ENCODE measurements around the gene GPC6. TPM values are rescaled to one million over a fixed set of nuclear protein-coding genes. Genes with fewer than 3 reads are reported as not detected.

The GPC6 gene
- total RNA-seq, 1 donor from 2014 or later: 8.4 TPM

GRCh38 chr13:93549326-93550005, 322.9 kb downstream of the GPC6 start:
- intact Hi-C loops (cut with DNase I): no loop called here
- TF ChIP-seq, protein P1, sequence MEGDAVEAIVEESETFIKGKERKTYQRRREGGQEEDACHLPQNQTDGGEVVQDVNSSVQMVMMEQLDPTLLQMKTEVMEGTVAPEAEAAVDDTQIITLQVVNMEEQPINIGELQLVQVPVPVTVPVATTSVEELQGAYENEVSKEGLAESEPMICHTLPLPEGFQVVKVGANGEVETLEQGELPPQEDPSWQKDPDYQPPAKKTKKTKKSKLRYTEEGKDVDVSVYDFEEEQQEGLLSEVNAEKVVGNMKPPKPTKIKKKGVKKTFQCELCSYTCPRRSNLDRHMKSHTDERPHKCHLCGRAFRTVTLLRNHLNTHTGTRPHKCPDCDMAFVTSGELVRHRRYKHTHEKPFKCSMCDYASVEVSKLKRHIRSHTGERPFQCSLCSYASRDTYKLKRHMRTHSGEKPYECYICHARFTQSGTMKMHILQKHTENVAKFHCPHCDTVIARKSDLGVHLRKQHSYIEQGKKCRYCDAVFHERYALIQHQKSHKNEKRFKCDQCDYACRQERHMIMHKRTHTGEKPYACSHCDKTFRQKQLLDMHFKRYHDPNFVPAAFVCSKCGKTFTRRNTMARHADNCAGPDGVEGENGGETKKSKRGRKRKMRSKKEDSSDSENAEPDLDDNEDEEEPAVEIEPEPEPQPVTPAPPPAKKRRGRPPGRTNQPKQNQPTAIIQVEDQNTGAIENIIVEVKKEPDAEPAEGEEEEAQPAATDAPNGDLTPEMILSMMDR (IDR thresholded peaks at IDR 0.05): no peak
- no peak for ATAC-seq
- Histone ChIP-seq H3K36me3 (no peaks in the 10 kb centered on the region), H3K4me3 (no peak overlapping the region), H3K9me3 (no peaks in the 10 kb centered on the region), H3K27me3 (no peaks in the 10 kb centered on the region), H3K4me1 (no peaks in the 10 kb centered on the region), H3K27ac (no peak overlapping the region)
- no peak for DNase-seq

DNA sequence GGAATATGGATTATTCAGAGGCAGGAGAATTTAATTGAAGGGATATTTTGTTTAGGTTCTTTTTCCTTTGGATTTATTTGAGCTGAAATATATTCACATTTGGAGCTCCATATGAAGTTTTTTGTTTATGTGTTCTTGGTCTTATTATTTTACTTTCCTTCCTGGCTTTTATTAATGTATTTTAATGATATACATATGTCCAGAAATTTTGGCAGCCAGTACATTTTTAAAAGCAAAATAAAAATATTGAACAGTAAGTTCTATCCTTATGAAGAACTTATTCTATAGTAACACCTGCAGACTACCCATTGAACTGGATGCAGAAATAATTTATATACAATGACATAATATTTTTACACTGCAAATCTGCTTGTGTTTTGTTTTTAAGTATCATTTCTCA, 323.6 kb downstream of the GPC6 start:
- H3K27ac ChIP-seq: no peak overlapping the region
- TF ChIP-seq, protein P1 (IDR thresholded peaks at IDR 0.05): no peak
- H3K4me1 ChIP-seq: no peaks in the 10 kb centered on the region
- ATAC-seq (no peak), DNase-seq (no peak)
- no peak overlapping the region for H3K4me3 ChIP-seq
- H3K36me3 ChIP-seq: no peaks in the 10 kb centered on the region
- H3K9me3 ChIP-seq: no peaks in the 10 kb centered on the region
- H3K27me3 ChIP-seq: no peaks in the 10 kb centered on the region
- intact Hi-C loops (cut with DNase I): no loop called here

- Histone ChIP-seq H3K36me3 (no peaks in the 10 kb centered on the region), H3K4me1 (no peaks in the 10 kb centered on the region), H3K4me3 (no peak overlapping the region), H3K27ac (no peak overlapping the region), H3K27me3 (no peaks in the 10 kb centered on the region), H3K9me3 (no peaks in the 10 kb centered on the region)
- DNase-seq (no peak), ATAC-seq (no peak)
- intact Hi-C loops (cut with DNase I): no loop called here
- TF ChIP-seq, protein P1 (IDR thresholded peaks at IDR 0.05): no peak
Observed at GRCh38 chr13:93552596-93552995, 326.0 kb downstream of the GPC6 start.

- H3K27me3 ChIP-seq: no peaks in the 10 kb centered on the region
- TF ChIP-seq, protein P1 (IDR thresholded peaks at IDR 0.05): no peak
- no peaks in the 10 kb centered on the region for H3K36me3 ChIP-seq
- ATAC-seq: no peak
- H3K4me1 ChIP-seq: no peaks in the 10 kb centered on the region
- DNase-seq: no peak
- intact Hi-C loops (cut with DNase I): no loop called here
- no peak overlapping the region for H3K4me3 ChIP-seq
- no peak overlapping the region for H3K27ac ChIP-seq
- no peaks in the 10 kb centered on the region for H3K9me3 ChIP-seq
Observed at GRCh38 chr13:93554514-93554913, 327.9 kb downstream of the GPC6 start.

- no peaks in the 10 kb centered on the region for H3K4me1 ChIP-seq
- intact Hi-C loops (cut with DNase I): no loop called here
- no peaks in the 10 kb centered on the region for H3K36me3 ChIP-seq
- TF ChIP-seq, protein P1 (IDR thresholded peaks at IDR 0.05): no peak
- no peaks in the 10 kb centered on the region for H3K9me3 ChIP-seq
- H3K27me3 ChIP-seq: no peaks in the 10 kb centered on the region
- DNase-seq (no peak), ATAC-seq (no peak)
- H3K27ac ChIP-seq: no peak overlapping the region
- H3K4me3 ChIP-seq: no peak overlapping the region
Observed at GRCh38 chr13:93558637-93559036, 332.0 kb downstream of the GPC6 start.

- TF ChIP-seq, protein P1 (IDR thresholded peaks at IDR 0.05): no peak
- intact Hi-C loops (cut with DNase I): no loop called here
- no peaks in the 10 kb centered on the region for H3K36me3 ChIP-seq
Observed at GRCh38 chr13:93559718-93560117, 333.1 kb downstream of the GPC6 start.

More at GRCh38 chr13:93559718-93560117, 333.1 kb downstream of the GPC6 start:
- Histone ChIP-seq H3K4me1 (no peaks in the 10 kb centered on the region), H3K4me3 (no peak overlapping the region), H3K27ac (no peak overlapping the region), H3K27me3 (no peaks in the 10 kb centered on the region), H3K9me3 (no peaks in the 10 kb centered on the region)
- no peak for DNase-seq
- no peak for ATAC-seq

Measured in upper lobe of right lung (tissue), 1 donor.